Vagina (tissue), 2 donors: ENCODE measurements around the gene COTL1. TPM values are rescaled to one million over a fixed set of nuclear protein-coding genes. Genes with fewer than 3 reads are reported as not detected.

Experiments
- DNase-seq, 2 donors: peaks; one replicate each; pipeline ENCODE4 v3.0.0-alpha.2; 2017; ENCODE audit errors: extremely low spot score in 2 of 2
- H3K27ac ChIP-seq: fragments of 200-600 bp; sonication (generic); one replicate; pipeline ENCODE4 v1.5.1; 2019
- H3K27me3 ChIP-seq: fragments of 200-600 bp; sonication (generic); one replicate; pipeline ENCODE4 v1.5.1; 2019
- H3K36me3 ChIP-seq, 2 donors: fragments of 200-600 bp; sonication (generic); one replicate each; pipeline ENCODE4 v1.5.1; 2017 to 2019
- H3K4me1 ChIP-seq: fragments of 200-600 bp; sonication (generic); one replicate; pipeline ENCODE4 v1.5.1; 2019
- H3K4me3 ChIP-seq, 2 donors: fragments of 200-600 bp; sonication (generic); 1 replicate in 1 of 2; 2 replicates in 1 of 2; pipeline ENCODE4 v1.5.1; 2016 to 2019
- H3K9me3 ChIP-seq: fragments of 200-600 bp; sonication (generic); one replicate; pipeline ENCODE4 v1.5.1; 2019
- CTCF ChIP-seq, 3 experiments: fragments of 450-650 bp in 2 of 3; fragments of 200-600 bp in 1 of 3; sonication (generic) in 1 of 3; IDR thresholded peaks; one replicate each; pipeline ENCODE4 v1.5.1; 2017 to 2019; ENCODE audit warnings: antibody characterized with exemption in 3 of 3, mild to moderate bottlenecking in 2 of 3, moderate library complexity in 2 of 3
- POLR2A ChIP-seq, 2 donors: fragments of 450-650 bp; IDR thresholded peaks; one replicate each; pipeline ENCODE4 v1.6.1; 2017; ENCODE audit warnings: antibody characterized with exemption in 2 of 2, mild to moderate bottlenecking in 2 of 2, moderate library complexity in 2 of 2
- POLR2AphosphoS5 ChIP-seq, 2 donors: sonication (generic); formaldehyde crosslinking; IDR thresholded peaks; one replicate each; pipeline ENCODE4 v1.9.0; 2017; ENCODE audit warnings: antibody characterized with exemption in 2 of 2, mild to moderate bottlenecking in 2 of 2, low read depth in 1 of 2; ENCODE audit not compliant: insufficient read depth in 1 of 2
- intact Hi-C: fragments of 100-400 bp; cut with DNase I; formaldehyde crosslinking; loops from one replicate; pipeline ENCODE4 v1.15.1; 2023
- total RNA-seq: library from RNA; depleted of rRNA; stranded (reverse); fragments of >200 nt; gene quantifications from one replicate; pipeline ENCODE4 v1.2.3, GENCODE V29; 2016

COTL1 gene
- total RNA-seq, 1 donor from 2014 or later: 67.8 TPM

- Histone ChIP-seq H3K27ac (peak overlapping the region; percentile 15), H3K27me3 (no peaks in the 10 kb centered on the region), H3K4me1 (peaks cover 38% of the 10 kb centered on the region), H3K36me3 (no peaks in the 10 kb centered on the region), H3K9me3 (no peaks in the 10 kb centered on the region), H3K4me3 (no peak overlapping the region)
- no peak for TF ChIP-seq CTCF (IDR thresholded peaks at IDR 0.05)
- no peak for TF ChIP-seq POLR2A (IDR thresholded peaks at IDR 0.05)
- no peak for TF ChIP-seq POLR2AphosphoS5 (IDR thresholded peaks at IDR 0.05; ENCODE audit: insufficient read depth in 1 of 2, low read depth in 1 of 2)
- intact Hi-C loops: no loop called here
- no peak for DNase-seq
Observed at GRCh38 chr16:84614073-84614459, 3.8 kb downstream of the COTL1 start.

- H3K27me3 ChIP-seq: no peaks in the 10 kb centered on the region
- intact Hi-C loops: no loop called here
- no peaks in the 10 kb centered on the region for H3K36me3 ChIP-seq
- H3K9me3 ChIP-seq: no peaks in the 10 kb centered on the region
- H3K4me1 ChIP-seq: peaks cover 33% of the 10 kb centered on the region
- H3K4me3 ChIP-seq: no peak overlapping the region
- H3K27ac ChIP-seq: no peak overlapping the region
- no peak for TF ChIP-seq CTCF (IDR thresholded peaks at IDR 0.05)
- DNase-seq: no peak
Observed at GRCh38 chr16:84613408-84614072, 4.3 kb downstream of the COTL1 start.

GRCh38 chr16:84612686-84613085 is 5.2 kb downstream of the COTL1 start:
- H3K4me3 ChIP-seq: no peak overlapping the region
- TF ChIP-seq POLR2A (IDR thresholded peaks at IDR 0.05) (no peak), POLR2AphosphoS5 (IDR thresholded peaks at IDR 0.05; ENCODE audit: insufficient read depth in 1 of 2, low read depth in 1 of 2) (no peak), CTCF (IDR thresholded peaks at IDR 0.05) (no peak)
- H3K27me3 ChIP-seq: no peaks in the 10 kb centered on the region
- H3K9me3 ChIP-seq: no peaks in the 10 kb centered on the region
- H3K27ac ChIP-seq: no peak overlapping the region
- H3K4me1 ChIP-seq: peaks cover 29% of the 10 kb centered on the region
- no peaks in the 10 kb centered on the region for H3K36me3 ChIP-seq
- intact Hi-C loops: no loop called here
- DNase-seq: no peak

GRCh38 chr16:84611041-84611440 is 6.8 kb downstream of the COTL1 start:
- no peak overlapping the region for H3K27ac ChIP-seq
- H3K27me3 ChIP-seq: no peaks in the 10 kb centered on the region
- H3K4me1 ChIP-seq: peaks cover 13% of the 10 kb centered on the region
- no peak for DNase-seq
- H3K9me3 ChIP-seq: no peaks in the 10 kb centered on the region
- H3K4me3 ChIP-seq: no peak overlapping the region
- H3K36me3 ChIP-seq: no peaks in the 10 kb centered on the region
- TF ChIP-seq POLR2AphosphoS5 (IDR thresholded peaks at IDR 0.05; ENCODE audit: insufficient read depth in 1 of 2, low read depth in 1 of 2) (no peak), POLR2A (IDR thresholded peaks at IDR 0.05) (no peak), CTCF (IDR thresholded peaks at IDR 0.05) (no peak)
- intact Hi-C loops: no loop called here

- H3K27me3 ChIP-seq: no peaks in the 10 kb centered on the region
- peaks cover 12% of the 10 kb centered on the region for H3K4me1 ChIP-seq
- intact Hi-C loops: no loop called here
- no peak overlapping the region for H3K27ac ChIP-seq
- DNase-seq: no peak
- no peak overlapping the region for H3K4me3 ChIP-seq
- no peaks in the 10 kb centered on the region for H3K36me3 ChIP-seq
- no peaks in the 10 kb centered on the region for H3K9me3 ChIP-seq
- TF ChIP-seq CTCF (IDR thresholded peaks at IDR 0.05): no peak
- TF ChIP-seq POLR2A (IDR thresholded peaks at IDR 0.05): no peak
- no peak for TF ChIP-seq POLR2AphosphoS5 (IDR thresholded peaks at IDR 0.05; ENCODE audit: insufficient read depth in 1 of 2, low read depth in 1 of 2)
Observed at GRCh38 chr16:84610376-84610775, 7.5 kb downstream of the COTL1 start.
